ENCODE data around the gene GRIN2A.

Gene GRIN2A

GRCh38 chr16:10027553-10027952 lies 154.7 kb downstream of the GRIN2A start:
- DNase-seq: no peak

- no peak for DNase-seq
Observed at GRCh38 chr16:10026593-10026992, 155.6 kb downstream of the GRIN2A start.

- DNase-seq: no peak
Observed at GRCh38 chr16:10022098-10022497, 160.1 kb downstream of the GRIN2A start.

GRCh38 chr16:10020866-10021265 lies 161.4 kb downstream of the GRIN2A start:
- DNase-seq: no peak

GRCh38 chr16:10016752-10017151 lies 165.5 kb downstream of the GRIN2A start:
- DNase-seq: no peak

- no peak for DNase-seq
Observed at GRCh38 chr16:10015397-10015796, 166.8 kb downstream of the GRIN2A start.

GRCh38 chr16:10013774-10014173 lies 168.5 kb downstream of the GRIN2A start:
- DNase-seq: no peak

- no peak for DNase-seq
Observed at GRCh38 chr16:10013364-10013763, 168.9 kb downstream of the GRIN2A start.

GRCh38 chr16:10009684-10010083 lies 172.5 kb downstream of the GRIN2A start:
- DNase-seq: no peak

- no peak for DNase-seq
Observed at GRCh38 chr16:10003486-10003885, 178.7 kb downstream of the GRIN2A start.

- no peak for DNase-seq
Observed at GRCh38 chr16:10001258-10001775, 180.9 kb downstream of the GRIN2A start.

- DNase-seq: no peak
Observed at GRCh38 chr16:9996221-9996620, 186.0 kb downstream of the GRIN2A start.

- DNase-seq: no peak
Observed at GRCh38 chr16:9992441-9992840, 189.8 kb downstream of the GRIN2A start.

- DNase-seq: no peak
Observed at GRCh38 chr16:9980981-9981380, 201.2 kb downstream of the GRIN2A start.

GRCh38 chr16:9978160-9978725 lies 204.0 kb downstream of the GRIN2A start:
- DNase-seq: no peak

GRCh38 chr16:9977333-9977897 lies 204.8 kb downstream of the GRIN2A start:
- no peak for DNase-seq

GRCh38 chr16:9976601-9977000 lies 205.6 kb downstream of the GRIN2A start:
- no peak for DNase-seq

GRCh38 chr16:9971907-9972306 lies 210.3 kb downstream of the GRIN2A start:
- no peak for DNase-seq

GRCh38 chr16:9970796-9971195 lies 211.4 kb downstream of the GRIN2A start:
- DNase-seq: no peak

GRCh38 chr16:9970244-9970643 lies 212.0 kb downstream of the GRIN2A start:
- no peak for DNase-seq

GRCh38 chr16:9969580-9969979 lies 212.6 kb downstream of the GRIN2A start:
- DNase-seq: no peak

GRCh38 chr16:9966569-9967157 lies 215.6 kb downstream of the GRIN2A start:
- DNase-seq: no peak

GRCh38 chr16:9965079-9965478 lies 217.1 kb downstream of the GRIN2A start:
- DNase-seq: no peak

GRCh38 chr16:9964426-9964825 lies 217.8 kb downstream of the GRIN2A start:
- no peak for DNase-seq

GRCh38 chr16:9957433-9957832 lies 224.8 kb downstream of the GRIN2A start:
- no peak for DNase-seq

All from stimulated activated CD4-positive, alpha-beta T cell treated with anti-CD3 and anti-CD28 coated beads, Interleukin-4, amount 100 ng/mL, for 1 hour (primary cell).